GM21390 (cell line): Measurements from ENCODE around the gene RFX4.
"Not testable (repeated sequence)": the region's sequence is repeated elsewhere in the genome, so short reads cannot be mapped to it uniquely, and the experiment has no call there.

Source experiments
- ATAC-seq: cut with Tn5 transposase; IDR thresholded peaks from one replicate; pipeline ENCODE4 v1.9.1; 2021; ENCODE audit not compliant: unreplicated experiment

RFX4 gene

DNA sequence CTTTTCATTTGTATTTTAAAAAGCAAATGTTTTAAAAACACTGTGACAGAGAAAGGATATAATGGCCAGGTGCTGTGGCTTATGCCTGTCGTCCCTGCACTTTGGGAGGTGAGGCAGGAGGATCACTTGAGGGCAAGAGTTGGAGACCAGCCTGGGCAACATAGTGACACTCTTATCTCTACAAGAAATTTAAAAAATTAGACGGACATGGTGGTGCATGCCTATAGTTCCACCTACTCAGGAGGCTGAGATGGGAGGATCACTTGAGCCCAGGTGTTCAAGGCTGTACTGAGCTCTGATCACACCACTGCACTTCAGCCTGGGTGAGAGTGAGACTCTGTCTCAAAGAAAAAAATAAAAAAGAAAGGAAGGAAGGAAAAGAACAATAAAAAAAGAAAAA, 7.8 kb downstream of the RFX4 start:
- ATAC-seq, result no peak

DNA sequence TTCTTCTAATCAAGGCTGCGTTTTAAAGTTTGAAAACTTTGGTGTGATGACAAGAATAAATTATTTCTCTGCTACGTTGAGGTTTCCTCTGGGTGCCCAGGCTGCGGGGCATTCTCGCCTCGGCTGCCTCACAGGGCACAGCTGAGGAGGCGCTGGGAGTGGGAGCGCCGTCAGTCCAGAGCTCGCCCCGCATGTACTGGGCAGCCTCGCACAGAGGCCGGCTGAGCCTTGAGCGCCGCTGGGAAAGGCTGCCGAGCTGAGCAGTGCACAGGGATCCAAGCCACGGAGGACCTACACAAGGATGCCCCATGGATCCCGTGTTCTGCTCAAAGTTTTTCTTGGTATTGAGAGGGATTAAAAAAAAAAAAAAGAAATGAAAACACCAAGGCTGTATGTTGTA, 11.6 kb downstream of the RFX4 start:
- no peak for ATAC-seq

DNA sequence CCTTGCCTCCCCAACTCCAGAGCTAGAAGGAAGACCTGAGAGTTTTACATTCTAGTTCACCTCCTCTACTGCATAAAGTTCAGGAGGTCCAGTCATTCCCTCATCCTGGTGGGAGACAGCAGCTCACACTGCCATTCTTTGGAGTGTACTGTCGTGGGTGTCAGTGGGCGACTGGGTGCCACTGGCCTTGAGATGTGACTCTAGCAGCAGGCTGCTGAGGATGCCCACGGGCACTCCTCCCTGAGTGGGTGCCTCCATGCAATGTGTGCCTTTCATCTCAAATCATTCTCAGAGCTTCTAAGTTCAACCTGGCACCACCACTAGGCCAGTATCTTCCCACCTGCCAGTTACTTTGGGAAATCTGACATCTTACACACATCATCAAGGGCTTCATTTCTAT, 12.5 kb downstream of the RFX4 start:
- ATAC-seq, result no peak

DNA sequence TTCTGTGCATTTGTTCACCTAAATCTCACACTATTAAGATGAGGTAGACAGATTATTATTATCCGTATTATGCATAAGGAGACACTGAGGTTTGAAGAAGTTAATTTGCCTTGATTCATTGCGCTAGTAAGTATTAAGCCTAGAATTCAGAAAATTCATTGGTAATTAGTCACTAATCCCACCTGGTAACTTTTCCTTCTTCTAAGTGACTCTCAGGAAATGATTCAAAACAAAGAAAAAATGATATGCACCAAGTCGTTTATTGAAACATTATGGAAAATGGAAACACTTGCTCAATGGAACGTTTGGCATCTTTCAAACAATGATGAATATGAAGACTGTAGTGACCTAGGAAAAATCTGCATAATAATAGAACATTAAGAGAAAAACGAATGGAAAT, 15.2 kb downstream of the RFX4 start:
- no peak for ATAC-seq

DNA sequence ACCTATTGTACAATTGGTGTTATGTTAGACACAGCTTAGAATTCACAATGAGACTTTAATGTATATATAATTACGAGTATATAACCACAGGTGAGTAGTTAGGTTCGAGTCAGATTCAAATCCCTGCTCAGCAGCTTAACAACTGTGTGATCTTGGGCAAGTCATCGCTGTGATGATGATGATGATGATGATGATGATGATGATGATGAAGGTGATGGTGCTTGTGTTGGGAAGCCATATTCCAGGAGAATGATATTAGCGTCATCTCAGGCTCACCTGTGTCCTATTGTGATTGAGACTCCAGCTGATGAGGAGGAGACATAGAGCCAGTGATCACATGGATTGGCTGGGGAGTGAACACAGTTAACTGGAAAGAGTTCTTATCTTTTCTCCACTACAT, 16.5 kb downstream of the RFX4 start:
- ATAC-seq, result no peak

DNA sequence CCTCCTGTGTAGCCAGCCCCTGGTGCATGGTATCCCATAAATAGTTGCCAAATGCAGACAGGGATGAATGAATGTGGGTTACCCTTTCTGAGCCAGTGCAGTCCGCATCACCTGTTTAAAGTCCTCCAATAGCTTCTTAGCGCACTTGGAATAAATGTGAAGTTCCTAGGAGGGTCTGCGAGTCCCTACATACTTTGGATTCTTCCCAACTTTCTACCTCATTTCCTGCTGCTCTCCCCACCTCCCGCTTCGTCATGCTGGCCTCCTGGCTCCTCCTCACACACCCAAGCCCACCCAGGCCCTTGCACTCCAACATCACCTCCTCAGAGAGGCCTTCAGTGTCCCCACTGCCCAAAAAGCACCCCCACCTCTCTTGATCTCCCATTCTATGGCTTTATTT, 17.7 kb downstream of the RFX4 start:
- ATAC-seq, result no peak

DNA sequence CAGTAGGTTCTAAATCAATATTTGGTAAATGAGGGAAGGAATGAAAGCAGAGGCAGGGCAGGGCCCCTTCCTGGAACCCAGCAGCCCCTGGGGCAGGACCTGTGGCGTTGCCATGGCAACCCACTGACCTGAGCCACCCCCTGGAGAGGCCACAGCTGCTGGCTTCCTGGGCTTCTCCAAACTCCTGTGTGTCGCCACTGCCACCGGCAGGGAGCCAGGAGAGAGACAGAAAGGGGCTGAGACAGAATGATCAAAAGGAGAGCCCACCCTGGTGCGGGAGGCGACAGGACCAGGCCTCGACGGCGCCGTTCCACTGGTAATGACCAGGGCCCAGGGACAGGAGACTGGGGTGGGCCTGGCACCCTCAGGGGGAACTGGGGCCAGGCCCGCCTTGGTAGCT, 18.2 kb downstream of the RFX4 start:
- no peak for ATAC-seq

DNA sequence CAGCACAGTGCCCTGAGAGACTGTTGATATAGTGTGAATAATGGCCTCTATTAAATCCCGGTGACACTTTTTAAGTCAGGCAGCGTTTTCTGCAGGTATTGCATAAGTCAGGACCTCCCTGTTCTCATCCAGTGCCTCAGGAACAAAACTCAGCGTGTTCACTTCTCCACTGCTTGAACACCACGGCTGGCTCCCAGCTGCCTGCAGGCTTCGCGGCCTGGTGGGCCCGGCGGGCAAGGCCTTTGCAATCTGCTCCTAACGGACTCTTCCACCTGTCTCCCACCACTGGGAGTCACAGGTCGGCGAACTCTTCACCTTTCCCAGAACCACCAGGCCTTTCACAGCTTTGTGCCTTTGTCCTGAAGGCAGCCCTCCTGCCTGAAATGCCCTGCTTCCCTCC, 18.7 kb downstream of the RFX4 start:
- ATAC-seq, result no peak

DNA sequence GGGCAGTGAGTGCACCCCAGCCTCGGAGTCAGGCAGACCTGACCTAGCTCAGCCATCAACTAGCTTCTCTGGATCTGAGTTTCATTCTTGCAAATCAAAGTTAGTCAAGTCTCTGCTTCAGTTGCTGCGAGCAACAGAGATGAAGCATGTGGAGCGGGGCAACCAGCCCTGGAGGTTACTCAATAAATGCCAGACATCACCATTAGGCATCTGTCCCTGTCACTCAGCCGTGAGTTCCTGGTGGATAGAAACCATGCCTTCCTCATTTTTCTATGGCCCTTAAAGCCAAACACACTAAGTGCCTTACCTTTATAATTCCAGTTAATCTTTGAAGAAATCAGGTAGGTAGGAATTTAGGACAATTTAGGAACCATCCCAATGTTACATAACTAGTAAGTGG, 19.3 kb downstream of the RFX4 start:
- no peak for ATAC-seq

DNA sequence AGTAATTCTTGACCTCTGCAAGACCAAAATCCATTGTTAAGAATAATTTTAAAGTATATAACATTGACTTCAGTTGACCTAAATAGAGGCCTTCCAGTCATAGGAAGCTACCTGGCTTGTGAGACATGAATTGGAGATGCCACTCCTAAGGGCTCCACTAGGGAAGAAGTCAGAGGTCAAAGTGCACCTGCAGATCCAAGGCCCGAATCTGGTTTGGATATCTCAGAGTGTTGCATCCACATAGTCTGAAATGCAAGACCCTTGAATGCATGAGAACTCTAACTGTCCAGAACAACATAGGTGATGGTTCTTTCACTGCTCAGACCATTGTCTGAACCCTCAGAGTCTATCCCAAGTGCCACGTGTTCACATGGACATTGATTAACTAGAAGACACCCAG, 22.4 kb downstream of the RFX4 start:
- no peak for ATAC-seq

DNA sequence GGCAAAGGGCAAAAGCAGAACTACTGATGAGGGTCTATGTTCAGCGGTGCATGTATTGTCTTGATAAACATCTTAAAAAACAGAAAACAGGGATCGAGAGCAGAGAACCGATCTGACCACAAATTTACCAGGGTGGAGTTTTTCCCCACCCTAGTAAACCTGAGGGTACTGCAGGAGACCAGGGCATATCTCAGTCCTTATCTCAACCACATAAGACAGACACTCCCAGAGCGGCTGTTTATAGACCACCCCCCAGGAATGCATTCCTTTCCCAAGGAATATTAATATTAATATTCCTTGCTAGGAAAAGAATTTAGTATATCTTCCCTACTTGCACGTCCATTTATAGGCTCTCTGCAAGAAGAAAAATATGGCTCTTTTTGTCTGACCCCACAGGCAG, 37.8 kb downstream of the RFX4 start:
- not testable (repeated sequence) for ATAC-seq

DNA sequence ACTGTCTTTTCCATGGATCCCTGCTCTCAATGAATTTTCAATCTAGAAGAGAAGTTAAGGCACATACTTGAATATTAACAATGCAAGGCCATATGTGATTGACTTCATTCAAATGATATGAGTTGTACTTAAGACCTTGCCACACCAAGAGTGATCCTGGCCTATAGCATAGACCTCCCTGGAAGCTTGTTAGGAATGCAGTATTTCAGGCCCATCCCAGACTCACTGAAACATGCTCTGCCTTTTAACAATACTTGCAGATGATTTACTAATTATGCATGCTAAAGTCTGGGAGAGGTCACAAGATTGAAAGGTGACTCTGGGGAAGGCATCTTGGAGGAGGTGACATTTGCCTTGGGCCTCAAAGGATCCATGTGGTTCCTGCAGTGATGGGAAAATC, 43.2 kb downstream of the RFX4 start:
- ATAC-seq, result no peak

DNA sequence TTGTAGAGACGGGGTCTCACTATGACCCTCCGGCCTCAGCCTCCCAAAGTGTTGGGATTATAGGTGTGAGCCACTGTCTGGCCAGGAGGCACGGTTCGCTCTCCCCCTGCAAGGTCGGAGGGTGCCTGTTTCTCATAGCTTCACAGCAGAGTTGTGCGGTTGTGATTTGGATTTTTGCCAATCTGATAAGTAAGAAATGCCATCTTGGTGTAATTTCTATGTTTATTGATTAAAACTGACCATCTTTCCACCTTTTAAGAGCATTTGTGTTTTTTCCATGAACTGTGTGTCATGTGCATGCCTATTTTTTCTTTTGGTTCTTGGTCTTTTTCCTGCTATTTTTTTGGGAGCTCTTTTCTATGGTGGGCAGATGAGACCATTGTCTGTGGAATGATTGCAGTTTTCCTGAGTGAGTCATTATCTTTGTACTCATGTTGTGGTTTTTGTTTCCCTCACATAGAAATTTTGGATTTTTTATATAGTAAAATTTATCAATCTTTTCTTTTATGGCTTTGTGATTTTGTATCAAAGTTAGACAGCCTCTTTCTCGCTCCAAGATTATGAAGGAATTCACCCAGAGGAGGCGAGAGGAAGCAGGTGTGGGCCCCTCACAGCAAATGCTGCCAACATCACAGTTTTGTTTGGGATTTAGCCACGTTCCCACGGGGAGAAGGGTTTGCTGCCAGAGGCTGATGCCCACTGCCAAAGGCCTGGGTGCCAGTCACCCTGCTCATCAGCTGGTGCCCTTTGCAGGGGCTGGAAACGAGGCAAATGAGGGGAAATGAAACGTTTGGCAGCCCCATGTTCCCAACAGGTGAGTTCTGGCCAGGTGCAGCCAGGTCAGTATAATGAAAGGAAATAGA, 47.2 kb downstream of the RFX4 start:
- ATAC-seq, result no peak

DNA sequence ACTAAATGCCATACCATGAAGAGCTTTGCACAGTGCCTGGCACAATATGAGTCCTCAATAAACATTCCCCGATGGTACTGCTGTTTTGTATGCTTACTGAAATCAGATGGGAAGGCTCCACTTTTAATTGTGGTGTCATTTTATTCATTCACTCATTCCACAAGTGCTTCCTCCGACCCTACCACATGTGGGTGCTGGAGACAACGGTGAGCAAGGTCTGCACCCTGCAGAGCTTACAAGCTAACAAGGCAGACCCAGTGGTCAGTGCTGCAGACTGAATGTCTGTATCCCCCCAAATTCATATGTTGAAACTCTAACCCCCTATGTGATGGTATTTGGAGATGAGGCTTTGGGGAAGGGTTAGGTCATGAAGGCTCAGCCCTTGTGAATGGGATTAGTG, 48.3 kb downstream of the RFX4 start:
- ATAC-seq, result no peak

DNA sequence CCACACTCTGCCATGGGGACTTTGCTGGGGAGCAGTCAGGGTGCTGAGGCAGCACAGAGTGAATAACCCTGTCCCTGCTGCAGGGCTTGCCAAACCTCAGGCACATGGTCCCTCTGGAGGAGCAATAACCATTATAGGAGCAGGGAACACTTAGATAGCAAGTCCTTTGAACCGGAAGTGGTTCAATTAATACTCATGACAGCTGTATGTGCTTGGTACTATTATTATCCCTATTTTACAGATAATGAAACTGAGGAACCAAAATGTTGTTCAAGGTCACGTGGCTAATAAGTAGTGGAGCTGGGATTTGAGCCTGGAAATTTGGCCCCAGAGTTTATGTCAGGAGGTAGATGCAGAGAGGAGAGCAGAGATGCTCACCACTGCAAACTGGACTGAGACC, 49.0 kb downstream of the RFX4 start:
- ATAC-seq, result no peak

DNA sequence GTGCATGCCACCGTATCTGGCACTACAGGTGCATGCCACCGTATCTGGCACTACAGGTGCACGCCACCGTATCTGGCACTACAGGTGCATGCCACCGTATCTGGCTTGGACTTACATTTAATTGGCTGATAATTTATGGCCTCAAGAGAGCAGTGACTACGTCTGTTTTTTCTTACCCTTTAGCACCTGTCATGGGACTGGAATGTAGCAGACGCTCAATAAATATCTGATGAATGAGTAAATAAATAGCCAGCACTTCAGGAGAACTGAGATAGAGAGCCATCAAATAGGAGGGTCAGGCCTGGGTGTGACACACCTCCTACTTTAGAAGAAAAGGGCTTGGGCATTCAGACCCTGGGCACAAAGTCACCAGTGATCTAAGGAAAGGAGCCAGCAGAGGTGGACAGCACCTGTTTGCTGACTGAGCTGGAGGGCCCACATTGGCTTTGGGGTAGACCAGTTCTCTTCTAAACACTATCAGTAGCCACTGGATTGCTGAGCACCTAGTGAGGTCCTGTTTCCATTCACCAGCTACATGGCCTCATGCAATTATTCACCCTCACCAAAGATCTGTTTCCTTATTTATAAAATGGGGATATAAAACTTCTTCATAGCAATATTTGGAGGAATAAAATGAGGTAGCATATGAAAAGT, 50.1 kb downstream of the RFX4 start:
- ATAC-seq, result no peak

DNA sequence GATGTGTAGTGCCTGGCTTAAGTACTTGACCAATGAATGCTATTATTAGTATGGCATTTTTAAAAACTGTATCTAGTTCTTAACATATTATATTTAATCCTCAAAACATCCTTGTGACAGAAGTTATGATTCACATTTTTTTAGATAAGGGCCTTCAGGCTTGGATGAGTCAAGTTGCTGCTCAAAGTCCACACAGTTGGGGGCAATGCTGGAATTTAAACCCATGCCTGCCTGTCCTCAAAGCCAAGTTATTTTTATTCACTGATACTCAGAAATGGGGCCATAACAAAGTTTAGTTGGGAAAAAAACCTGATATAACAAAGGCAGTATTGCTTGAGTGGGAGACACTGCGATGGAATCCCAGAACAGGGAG, 50.6 kb downstream of the RFX4 start:
- ATAC-seq, result no peak

DNA sequence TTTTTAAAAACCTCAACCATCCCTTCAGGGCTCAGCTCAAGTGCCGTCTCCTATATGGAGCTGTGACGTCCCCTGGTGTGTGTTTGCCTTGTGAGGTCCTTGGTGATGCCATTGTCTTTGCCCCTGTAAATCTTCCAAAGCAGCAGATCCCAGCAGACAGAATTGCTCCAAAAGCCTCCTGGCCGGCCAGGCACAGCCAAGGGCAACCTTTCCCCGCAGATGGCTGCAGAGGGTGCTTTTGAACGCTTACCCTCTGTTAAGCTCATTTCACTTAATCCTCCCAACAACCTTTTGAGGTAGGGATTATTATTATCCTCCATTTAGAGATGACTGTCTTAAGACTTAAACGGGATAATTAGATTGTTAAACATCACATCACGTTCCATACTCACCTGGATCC, 51.4 kb downstream of the RFX4 start:
- ATAC-seq, result no peak

DNA sequence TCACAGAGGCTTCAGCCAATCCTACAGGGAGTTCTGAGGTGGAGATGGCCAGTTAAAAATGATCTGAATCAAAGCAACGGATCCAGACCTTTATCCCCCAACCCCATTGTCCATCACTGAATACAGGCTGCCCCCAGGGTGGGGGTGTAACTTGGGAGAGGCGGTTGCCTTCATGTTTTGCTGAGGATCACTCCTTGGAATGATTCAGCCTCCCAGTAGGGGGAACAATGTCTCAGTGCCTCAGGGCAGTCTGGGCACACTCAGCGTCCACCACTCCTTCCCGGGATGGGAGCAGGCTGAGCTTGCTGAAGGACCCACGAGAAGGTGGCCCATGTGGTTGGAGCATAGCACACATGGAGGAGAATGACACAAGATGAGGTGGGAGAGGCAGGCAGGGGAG, 60.2 kb downstream of the RFX4 start:
- no peak for ATAC-seq

DNA sequence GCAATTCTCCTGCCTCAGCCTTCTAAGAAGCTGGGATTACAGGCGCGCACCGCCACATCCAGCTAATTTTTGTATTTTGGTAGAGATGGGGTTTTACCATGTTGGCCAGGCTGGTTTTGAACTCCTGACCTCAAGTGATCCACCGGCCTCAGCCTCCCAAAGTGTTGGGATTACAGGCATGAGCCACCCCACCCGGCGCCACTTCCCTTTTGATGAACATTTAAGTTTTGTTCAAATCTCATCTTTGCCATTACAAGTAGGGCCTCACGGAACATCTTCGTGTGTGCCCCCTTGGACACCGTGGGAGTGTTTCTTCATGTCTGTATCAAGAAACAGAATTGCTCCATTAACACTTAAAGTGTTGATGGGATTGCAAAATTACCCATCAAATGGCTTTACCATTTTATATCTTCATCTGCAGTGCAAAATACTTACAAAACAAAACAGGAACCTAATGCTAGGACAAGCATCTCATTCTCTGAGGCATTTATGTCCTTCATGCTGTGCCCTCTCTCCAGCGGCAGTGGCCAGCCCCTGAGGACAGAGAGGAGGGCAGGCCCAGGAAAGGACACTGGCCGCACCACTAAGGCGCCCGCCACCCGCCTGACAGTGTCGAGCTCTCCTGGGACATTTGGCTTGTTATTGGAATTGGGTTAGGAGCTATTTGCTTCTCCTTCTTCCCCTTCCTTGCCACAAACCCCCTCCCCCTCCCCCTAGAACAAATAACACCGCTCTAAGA, 61.7 kb downstream of the RFX4 start:
- no peak for ATAC-seq

DNA sequence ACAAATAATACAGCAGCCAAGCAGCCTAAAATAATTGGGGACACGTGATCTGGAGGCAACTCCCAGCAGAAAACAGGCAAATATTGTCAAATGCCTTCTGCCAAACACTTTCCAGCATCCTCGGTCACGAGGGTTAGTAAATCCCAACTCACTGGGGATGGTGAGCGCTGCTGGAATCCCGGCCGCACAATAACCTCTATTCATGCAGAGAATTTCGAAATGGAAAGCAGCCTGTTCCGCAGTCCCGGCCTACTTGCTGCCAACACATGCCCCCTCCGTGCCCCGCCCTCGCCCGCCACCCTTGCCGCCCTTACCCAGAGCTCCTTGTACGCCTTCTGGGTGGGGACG, 62.2 kb downstream of the RFX4 start:
- ATAC-seq, result no peak
